IPS-NIHi7 (cell line): Measurements from ENCODE around the gene TMEM88.
"Not testable (repeated sequence)": the region's sequence is repeated elsewhere in the genome, so short reads cannot be mapped to it uniquely, and the experiment has no call there.

Experiments
- DNase-seq: peaks from one replicate; pipeline ENCODE4 v3.0.0; 2012; ENCODE audit warnings: mixed read lengths; ENCODE audit errors: extremely low spot score

The TMEM88 gene, protein sequence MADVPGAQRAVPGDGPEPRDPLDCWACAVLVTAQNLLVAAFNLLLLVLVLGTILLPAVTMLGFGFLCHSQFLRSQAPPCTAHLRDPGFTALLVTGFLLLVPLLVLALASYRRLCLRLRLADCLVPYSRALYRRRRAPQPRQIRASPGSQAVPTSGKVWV

DNA sequence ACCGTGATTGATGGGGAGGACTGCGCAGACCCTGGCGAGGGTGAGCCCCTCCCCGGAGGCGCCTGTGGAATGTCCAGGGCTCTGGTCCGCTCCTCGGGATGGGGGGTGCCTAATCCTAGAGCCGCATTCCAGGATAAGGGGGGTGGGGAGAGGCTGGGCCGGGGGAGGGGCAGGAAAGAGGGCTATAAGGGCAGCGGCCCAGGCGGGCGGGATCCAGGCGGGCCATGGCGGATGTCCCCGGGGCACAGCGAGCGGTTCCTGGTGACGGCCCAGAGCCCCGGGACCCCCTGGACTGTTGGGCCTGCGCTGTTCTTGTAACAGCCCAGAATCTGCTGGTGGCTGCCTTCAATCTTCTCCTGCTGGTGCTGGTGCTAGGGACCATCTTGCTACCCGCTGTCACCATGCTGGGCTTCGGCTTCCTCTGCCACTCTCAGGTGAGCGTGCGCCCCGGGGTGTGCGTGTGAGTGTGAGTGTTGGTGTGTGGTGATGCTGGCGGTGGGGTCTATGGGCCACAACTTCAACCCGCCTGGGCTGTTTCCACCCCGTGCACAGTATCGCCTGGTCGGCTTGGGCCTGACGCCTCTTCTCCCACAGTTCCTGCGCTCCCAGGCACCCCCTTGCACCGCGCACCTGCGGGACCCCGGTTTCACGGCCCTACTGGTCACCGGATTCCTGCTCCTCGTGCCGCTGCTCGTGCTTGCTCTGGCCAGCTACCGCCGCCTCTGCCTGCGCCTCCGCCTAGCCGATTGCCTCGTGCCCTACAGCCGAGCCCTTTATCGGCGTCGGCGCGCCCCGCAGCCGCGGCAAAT, at the start of gene TMEM88:
Gene TMEM88, plus strand, starts transcription at position 216 of the 809 bp plus-strand sequence. Its CDS starts 9 bp downstream, at position 225.
- peak; percentile 58 for DNase-seq

DNA sequence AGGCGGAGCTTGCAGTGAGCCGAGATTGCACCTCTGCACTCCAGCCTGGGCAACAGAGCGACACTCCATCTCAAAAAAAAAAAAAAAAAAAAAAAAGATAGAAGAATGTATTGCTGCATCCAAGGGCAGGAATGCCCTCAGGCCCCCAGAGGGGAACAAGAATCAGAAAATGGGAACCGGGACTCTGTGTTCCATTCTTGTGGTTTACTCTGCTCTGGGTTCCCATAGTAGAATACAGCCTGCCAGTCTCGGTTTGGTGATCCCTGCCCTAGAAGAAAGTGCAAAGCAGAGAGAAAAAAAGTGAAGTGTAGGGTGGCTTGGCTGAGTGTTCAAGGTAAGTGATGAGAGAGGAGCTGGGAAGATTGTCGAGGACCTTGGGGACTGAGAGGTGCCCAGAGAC, 48.3 kb upstream of the TMEM88 start:
- DNase-seq: no peak

DNA sequence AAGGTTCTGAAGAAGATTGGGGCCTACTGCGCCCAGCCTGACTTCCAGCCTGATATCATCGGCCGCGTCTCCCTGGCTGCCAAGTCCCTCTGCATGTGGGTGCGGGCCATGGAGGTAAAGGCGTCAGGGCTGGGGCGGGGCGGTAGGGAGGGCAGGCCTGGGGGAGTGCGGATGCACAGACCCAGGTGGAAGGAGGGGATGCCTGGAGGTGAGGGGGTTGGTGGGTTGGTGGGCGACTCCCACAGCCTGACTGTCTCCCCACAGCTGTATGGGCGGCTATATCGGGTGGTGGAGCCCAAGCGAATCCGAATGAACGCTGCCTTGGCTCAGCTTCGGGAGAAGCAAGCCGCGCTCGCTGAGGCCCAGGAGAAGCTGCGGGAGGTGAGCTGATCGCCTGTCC, 47.7 kb upstream of the TMEM88 start:
- DNase-seq: no peak

DNA sequence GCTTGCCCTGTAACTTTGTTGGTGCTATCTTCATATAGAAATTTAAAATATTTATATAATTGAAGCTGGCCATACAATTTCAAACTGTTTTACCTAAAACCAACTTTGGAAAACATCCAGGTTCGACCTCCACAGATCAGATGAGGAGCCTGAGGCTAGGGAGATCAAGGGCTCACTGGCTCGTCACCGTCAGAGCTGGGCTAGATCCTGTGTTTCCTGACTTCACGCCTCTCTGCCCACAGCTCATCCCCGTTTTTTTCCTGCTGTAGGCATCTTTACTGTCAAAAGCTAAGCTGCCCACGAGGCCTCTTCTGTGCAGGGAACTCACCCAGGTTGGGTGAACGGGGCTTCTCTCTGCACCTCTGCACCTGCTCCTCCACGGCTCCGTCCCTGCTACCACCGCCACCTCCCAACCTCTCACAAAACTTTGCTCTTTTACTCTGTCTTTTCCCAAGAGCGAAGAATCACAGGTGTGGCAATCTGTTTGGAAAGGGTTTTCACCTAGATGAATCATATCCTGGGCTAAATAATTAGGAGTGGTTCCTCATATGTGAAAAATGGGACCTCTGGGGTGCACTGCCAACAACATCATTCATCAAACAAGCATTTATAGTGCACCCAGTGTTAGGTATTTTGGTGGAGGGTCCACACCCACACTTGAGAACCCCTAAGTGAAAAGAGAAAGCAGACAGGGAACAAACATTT, 45.6 kb upstream of the TMEM88 start:
- no peak for DNase-seq

DNA sequence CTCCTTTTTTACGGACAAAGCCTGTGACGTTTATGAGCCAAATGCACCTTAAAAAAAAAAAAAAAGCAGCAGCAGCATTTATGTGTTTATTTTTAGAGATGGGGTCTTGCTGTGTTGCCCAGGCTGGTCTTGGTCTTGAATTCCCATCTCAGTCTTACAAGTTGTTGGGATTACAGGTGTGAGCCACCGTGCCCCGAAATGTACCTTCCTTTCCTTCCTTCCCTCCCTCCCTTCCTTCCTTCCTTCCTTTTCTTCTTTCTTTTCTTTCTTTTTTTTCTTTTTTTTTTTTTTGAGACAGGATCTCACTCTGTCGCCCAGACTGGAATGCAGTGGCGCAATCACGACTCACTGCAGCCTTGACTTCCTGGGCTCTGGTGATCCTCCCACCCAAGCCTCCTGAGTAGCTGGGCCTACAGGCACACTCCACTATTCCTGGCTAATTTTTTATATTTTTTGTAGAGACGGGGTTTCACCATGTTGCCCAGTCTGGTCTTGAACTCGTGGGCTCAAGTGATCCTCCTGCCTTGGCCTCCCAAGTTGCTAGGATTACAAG, 45.0 kb upstream of the TMEM88 start:
- not testable (repeated sequence) for DNase-seq

DNA sequence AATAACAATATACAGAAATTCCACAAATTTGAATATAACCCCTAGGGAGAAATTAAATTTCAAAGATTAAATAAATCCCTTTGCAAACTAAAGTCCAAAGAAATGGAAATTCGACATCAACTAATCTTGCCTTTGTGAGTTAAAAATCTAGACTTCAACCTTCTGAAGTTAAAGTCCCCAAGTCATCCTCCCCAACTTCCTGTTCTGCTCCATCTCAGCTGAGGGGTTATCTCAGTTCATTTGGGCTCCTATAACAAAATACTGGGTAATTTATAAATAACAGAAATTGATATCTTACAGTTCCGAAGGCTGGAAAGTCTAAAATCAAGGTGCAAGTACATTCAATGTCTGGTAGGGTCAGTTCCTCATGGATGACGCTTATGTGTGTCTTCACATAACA, 43.6 kb upstream of the TMEM88 start:
- DNase-seq: no peak

DNA sequence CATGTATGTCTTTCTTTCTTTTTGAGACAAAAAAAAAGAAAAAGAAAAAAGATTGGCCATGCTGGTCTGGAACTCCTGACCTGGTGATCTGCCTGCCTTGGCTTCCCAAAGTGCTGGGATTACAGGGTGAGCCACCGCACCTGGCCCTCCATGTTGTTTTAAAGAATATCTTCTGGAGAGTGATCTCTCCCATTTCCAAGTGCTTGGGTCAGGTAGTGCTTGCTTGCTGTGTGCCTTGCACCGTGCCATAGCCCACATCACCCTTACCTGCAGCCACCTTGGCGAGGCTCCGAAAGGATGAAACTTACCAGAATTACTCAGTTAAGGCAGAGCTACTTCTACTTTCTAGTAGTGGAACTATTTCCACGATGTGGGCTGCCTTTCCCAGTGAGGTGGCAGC, 39.9 kb upstream of the TMEM88 start:
- DNase-seq: no peak

DNA sequence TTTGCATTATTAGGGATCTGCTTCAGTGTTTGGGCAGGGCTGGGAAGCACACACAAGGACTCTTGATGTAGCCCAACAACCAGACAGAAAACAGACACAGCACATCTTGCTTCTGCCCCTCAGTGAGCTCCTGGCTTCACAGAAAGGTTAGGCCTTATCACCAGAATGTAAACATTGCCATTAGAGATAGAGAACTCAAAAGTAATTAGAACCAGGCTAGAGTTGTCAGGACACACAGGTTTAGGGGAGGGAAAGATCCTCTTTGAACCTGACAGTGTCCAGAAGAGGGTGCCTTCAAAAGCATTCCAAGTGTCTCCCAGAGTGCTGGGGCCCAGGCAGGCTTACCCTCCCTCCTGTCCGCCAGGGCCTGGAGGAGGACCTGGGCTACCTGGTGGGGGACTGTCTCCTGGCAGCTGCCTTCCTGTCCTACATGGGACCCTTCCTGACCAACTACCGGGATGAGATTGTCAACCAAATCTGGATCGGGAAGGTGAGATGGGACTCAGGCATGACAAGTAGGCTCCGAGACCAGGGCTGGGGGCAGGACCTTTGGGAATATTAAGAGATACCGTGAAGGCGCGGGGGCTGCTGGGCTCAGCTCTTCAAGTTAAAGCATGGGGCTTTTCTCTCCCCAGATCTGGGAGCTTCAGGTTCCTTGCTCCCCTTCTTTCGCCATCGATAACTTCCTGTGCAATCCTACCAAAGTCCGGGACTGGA, 37.8 kb upstream of the TMEM88 start:
- DNase-seq: no peak

DNA sequence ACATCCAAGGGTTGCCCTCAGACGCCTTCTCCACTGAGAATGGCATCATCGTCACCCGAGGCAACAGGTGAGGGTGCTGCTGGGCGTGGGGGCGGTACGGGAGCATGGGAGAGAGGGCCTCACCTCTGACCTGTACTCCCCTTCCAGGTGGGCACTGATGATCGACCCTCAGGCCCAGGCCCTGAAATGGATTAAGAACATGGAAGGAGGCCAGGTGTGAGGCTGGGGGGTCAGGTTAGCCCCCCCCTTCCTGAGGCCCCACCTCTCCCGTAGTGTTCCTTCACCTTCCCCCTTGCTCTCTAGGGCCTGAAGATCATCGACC, 37.3 kb upstream of the TMEM88 start:
- DNase-seq: no peak

DNA sequence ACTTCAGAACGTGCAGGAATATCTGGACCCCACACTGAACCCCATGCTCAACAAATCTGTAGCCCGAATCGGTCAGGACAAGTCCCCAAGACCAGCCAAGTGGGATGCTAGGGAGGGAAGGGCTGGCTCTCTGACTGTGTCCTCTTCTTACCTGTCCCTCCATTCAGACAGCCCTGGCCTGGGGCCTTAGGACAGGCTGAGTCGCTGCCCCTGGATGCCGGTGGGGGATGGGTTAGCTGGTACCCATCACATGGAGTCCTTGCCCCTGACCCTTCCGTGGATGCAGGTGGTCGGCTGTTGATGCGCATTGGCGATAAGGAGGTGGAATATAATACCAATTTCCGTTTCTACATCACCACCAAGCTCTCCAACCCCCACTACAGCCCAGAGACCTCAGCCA, 36.8 kb upstream of the TMEM88 start:
- no peak for DNase-seq

DNA sequence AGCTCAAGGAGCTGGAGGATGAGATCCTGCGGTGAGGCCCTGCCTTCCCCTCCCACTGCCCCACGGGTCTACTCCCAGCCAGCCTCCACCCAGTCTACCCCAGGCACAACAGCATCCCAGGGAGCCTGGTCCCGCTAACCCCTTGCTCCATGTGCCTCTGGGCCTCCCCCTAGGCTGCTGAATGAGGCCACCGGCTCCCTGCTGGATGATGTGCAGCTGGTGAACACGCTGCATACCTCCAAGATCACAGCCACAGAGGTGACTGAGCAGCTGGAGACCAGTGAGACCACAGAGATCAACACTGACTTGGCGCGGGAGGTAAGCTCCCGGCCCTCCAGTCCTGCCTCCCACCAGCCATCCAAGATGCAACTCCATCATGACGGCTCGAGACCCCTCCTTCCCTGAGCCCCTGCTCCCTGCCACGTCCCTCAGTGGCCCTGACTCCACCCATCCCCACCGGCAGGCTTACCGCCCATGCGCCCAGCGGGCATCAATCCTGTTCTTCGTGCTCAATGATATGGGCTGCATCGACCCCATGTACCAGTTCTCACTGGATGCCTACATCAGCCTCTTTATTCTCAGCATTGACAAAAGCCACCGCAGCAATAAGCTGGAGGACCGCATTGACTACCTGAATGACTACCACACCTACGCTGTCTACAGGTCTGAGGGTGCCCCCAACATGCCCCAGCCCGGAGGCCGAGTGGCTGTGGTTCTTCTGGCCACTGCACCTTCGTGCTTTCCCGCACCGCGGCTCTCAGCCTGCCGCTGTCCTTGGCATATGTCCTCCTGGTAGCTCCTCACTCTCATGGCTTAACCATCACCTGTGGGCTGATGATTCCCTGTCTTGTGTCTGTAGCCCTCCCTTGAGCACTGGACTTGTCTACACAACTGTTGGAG, 35.9 kb upstream of the TMEM88 start:
- DNase-seq: no peak

DNA sequence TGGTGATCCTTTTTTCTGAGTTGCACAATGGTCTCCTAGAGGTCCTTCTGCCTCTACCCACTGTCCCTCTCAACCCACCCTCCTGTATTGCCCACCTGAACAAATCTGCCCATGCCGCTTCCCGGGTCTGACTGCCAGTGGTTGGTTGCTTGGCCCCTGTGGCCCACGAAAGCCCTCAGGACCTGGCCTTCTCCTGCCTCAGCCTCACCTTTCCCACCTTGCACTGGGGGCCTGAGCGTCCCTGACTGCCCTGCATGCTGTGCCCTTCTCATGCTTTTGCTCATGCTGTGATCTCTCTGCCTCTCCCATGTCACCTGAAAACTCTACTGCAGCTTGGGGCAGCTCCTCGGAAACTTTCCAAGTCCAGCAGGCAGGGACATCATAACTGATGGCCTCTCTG, 34.6 kb upstream of the TMEM88 start:
- no peak for DNase-seq

DNA sequence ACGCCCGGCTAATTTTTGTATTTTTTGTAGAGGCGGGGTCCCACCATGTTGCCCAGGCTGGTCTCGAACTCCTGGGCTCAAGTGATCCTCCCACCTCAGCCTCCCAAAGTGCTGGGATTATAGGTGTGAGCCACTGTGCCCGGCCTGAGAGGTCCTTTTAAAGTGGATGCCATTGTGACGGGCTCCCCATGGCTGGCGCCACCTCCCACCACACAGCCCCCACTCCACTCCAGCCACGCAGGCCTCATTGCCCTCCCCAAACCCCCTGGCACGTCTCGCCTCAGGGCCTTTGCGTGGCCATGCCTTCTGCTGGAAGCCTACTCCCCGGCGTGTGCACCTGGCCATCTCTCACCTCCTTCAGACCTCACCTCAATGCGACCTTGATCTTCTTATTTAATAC, 32.7 kb upstream of the TMEM88 start:
- DNase-seq: no peak

DNA sequence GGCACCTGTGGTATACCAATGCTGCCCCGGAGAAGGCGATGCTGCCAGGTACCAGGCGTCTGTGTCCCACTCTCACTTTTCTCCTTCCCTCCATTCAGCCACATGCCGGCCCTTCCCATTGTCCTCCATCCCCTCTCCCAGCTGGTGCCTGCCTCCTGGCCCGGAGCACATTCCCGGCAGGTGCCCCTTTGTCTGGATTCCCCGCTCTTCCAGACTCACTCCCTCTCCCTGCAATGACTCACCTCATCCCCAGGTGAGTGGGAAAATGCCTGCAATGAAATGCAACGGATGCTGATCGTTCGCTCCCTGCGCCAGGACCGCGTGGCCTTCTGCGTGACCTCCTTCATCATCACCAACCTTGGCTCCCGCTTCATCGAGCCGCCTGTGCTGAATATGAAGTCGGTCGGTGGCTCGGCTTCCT, 31.3 kb upstream of the TMEM88 start:
- peak; percentile 72 for DNase-seq

DNA sequence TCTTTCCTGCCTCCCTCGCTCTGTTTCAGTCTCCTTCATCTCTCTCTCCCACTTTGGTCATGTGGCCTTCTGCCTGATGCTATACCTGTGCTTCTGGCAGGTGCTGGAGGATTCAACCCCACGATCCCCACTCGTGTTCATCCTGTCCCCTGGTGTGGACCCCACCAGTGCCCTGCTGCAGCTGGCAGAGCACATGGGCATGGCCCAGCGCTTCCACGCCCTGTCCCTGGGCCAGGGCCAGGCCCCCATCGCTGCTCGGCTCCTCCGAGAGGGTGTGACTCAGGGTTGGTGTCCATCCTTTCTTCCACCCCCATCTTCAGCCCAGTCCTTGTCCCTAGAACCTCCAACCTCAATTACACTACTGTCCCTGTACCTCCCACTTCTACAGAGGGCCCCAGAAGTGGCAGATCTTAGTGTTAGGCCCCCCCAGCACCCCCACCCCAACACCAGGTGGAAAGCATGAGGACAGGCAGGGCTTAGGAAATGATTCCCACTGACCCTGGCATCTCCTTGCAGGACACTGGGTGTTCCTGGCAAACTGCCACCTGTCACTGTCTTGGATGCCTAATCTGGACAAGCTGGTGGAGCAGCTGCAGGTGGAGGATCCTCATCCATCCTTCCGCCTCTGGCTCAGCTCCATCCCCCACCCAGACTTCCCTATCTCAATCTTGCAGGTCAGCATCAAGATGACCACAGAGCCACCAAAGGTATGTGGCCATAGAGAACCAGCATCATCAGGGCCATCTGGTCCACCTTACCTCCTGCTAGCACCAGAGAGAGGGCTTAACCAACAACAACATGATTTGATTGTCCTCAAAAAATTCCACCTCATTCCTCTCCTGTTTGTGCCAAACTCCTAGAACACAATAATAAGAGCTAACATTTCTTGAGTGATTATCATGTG, 30.6 kb upstream of the TMEM88 start:
- DNase-seq: no peak

DNA sequence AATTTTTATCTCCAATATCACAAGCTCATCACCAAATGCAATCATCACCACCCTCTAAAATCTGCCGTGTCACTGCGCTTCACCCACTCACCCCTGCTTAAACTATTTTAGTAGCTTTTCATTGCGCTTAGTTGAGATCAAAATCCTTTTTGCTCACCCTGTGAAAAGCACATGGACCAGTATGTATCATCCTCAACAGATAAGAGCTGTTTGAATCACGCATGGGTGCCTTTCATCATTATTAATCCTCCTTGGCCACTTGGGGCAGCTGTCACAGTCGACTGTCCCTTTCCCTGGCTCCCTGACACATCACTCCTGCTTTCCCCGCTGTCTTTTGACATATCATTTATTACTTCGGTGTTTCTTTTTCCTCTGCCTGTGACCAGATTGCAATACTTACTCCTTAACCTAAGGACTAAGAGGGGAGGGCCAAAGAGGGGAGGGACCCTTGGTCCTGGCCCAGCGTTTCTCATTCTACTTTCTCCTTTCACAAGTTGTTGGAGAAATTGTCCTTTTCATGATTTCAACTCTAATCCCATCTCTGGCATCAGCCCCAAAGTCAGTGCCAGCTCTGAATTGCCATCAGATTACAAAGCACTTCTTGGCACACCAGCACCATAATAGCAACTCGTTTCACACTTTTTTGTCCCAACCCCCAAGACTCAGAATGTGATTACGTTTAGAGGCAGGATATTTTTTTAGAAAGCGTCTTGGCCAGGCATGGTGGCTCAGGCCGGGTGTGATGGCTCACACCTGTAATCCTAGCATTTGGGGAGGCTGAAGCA, 29.5 kb upstream of the TMEM88 start:
- DNase-seq: no peak

DNA sequence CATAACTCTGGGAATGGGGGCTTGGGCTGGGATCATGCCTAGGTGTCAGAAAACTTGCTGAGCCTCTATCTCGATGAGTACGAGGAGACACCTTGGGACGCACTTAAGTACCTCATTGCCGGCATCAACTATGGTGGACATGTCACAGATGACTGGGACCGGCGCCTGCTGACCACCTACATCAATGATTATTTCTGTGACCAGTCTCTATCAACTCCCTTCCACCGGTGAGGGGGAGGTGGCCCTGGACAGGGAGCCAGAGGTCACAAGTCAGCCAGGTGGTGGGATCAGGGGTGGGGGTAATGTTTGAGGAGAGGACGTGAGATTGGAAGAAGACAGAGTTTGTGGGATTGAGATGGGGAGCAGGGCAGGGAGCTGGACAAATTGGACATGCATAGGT, 24.2 kb upstream of the TMEM88 start:
- DNase-seq: no peak

DNA sequence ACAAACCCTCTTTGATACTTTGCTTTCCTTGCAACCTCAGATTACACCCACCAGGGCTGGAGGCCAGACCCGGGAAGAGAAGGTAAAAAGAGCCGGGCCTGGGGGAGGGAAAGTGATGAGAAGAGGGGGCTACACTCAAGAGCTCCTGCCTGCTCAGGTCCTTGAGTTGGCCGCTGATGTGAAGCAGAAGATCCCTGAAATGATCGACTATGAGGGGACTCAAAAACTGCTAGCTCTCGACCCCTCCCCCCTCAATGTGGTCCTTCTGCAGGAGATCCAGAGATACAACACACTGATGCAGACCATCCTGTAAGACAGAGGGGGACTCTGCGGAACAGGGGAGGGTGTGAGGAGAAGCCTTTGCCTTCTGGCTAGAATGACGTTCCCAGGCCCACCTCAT, 23.6 kb upstream of the TMEM88 start:
- no peak for DNase-seq

DNA sequence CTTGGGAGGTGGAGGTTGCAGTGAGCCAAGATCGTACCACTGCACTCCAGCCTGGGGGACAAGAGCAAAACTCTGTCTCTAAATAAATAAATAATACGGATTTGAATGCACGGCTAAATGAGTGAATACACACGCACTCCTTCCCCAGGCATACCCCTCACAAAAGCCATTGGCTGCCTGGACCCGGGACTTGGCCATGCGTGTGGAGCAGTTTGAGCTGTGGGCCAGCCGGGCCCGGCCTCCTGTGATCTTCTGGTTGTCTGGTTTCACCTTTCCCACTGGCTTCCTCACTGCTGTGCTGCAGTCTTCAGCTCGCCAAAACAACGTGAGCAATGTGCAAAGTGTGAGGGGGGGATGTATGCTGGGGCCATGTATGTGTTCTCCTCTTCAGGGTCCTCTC, 22.4 kb upstream of the TMEM88 start:
- no peak for DNase-seq
